ENCODE measurements around the gene U2SURP.

GRCh38 chr3:142965581-142965980, 35.8 kb upstream of the U2SURP start:
- no peak for TF ChIP-seq EZH2 (IDR thresholded peaks at IDR 0.05; ENCODE audit: insufficient read depth, poor library complexity, severe bottlenecking)
- TF ChIP-seq EZH2phosphoT487 (IDR thresholded peaks at IDR 0.05; ENCODE audit: insufficient read depth, low read depth): no peak

Data from GM23248 (cell line).